ENCODE data around the gene KCNQ1. TPM values are rescaled to one million over a fixed set of nuclear protein-coding genes. Genes with fewer than 3 reads are reported as not detected.

The KCNQ1 gene
- total RNA-seq, 1 experiment from 2014 or later = 9.2 TPM

- Mint-ChIP-seq H3K9me3 (ENCODE audit: low read depth, unreplicated experiment) (no peaks in the 10 kb centered on the region), H3K27me3 (ENCODE audit: unreplicated experiment) (no peaks in the 10 kb centered on the region), H3K4me1 (ENCODE audit: low read depth, unreplicated experiment) (peaks cover 9% of the 10 kb centered on the region), H3K36me3 (ENCODE audit: insufficient read depth, unreplicated experiment) (no peaks in the 10 kb centered on the region), H3K27ac (ENCODE audit: unreplicated experiment) (no peak overlapping the region), H3K4me3 (ENCODE audit: low read depth, unreplicated experiment) (no peak overlapping the region)
- CTCF ChIA-PET = no interaction called here
- no TSS peak for BruUV-seq (replicated peaks)
- intact Hi-C loops (cut with micrococcal nuclease; ENCODE audit: unreplicated experiment) = no loop called here
- DNase-seq = no peak
- TF ChIP-seq CTCF (IDR thresholded peaks at IDR 0.05; ENCODE audit: unreplicated experiment) = no peak
Observed at GRCh38 chr11:2687782-2688191, 243.0 kb downstream of the KCNQ1 start.

GRCh38 chr11:2688381-2689231 is 243.8 kb downstream of the KCNQ1 start:
- CTCF ChIA-PET = no interaction called here

GRCh38 chr11:2689651-2690575 is 245.1 kb downstream of the KCNQ1 start:
- Mint-ChIP-seq H3K27me3 (ENCODE audit: unreplicated experiment) (no peaks in the 10 kb centered on the region), H3K27ac (ENCODE audit: unreplicated experiment) (no peak overlapping the region), H3K36me3 (ENCODE audit: insufficient read depth, unreplicated experiment) (no peaks in the 10 kb centered on the region), H3K4me1 (ENCODE audit: low read depth, unreplicated experiment) (no peaks in the 10 kb centered on the region), H3K4me3 (ENCODE audit: low read depth, unreplicated experiment) (no peak overlapping the region), H3K9me3 (ENCODE audit: low read depth, unreplicated experiment) (no peaks in the 10 kb centered on the region)
- intact Hi-C loops (cut with micrococcal nuclease; ENCODE audit: unreplicated experiment) = loop anchor here (10.0 kb wide), 1 partner anchor 155 kb away; no protein-coding TSS in a partner anchor
- no peak for TF ChIP-seq CTCF (IDR thresholded peaks at IDR 0.05; ENCODE audit: unreplicated experiment)
- CTCF ChIA-PET = no interaction called here
- no peak for DNase-seq
- BruUV-seq (replicated peaks) = no TSS peak

More at GRCh38 chr11:2688381-2689231, 243.8 kb downstream of the KCNQ1 start:
- TF ChIP-seq CTCF (IDR thresholded peaks at IDR 0.05; ENCODE audit: unreplicated experiment) = no peak
- H3K4me1 Mint-ChIP-seq (ENCODE audit: low read depth, unreplicated experiment) = peaks cover 7% of the 10 kb centered on the region
- no TSS peak for BruUV-seq (replicated peaks)
- H3K36me3 Mint-ChIP-seq (ENCODE audit: insufficient read depth, unreplicated experiment) = no peaks in the 10 kb centered on the region
- no peaks in the 10 kb centered on the region for H3K9me3 Mint-ChIP-seq (ENCODE audit: low read depth, unreplicated experiment)
- intact Hi-C loops (cut with micrococcal nuclease; ENCODE audit: unreplicated experiment) = no loop called here
- no peak for DNase-seq
- H3K27me3 Mint-ChIP-seq (ENCODE audit: unreplicated experiment) = no peaks in the 10 kb centered on the region
- no peak overlapping the region for H3K27ac Mint-ChIP-seq (ENCODE audit: unreplicated experiment)
- no peak overlapping the region for H3K4me3 Mint-ChIP-seq (ENCODE audit: low read depth, unreplicated experiment)

- H3K36me3 Mint-ChIP-seq (ENCODE audit: insufficient read depth, unreplicated experiment) = no peaks in the 10 kb centered on the region
- no peaks in the 10 kb centered on the region for H3K9me3 Mint-ChIP-seq (ENCODE audit: low read depth, unreplicated experiment)
- CTCF ChIA-PET = no interaction called here
- H3K4me3 Mint-ChIP-seq (ENCODE audit: low read depth, unreplicated experiment) = no peak overlapping the region
- H3K27ac Mint-ChIP-seq (ENCODE audit: unreplicated experiment) = no peak overlapping the region
- no TSS peak for BruUV-seq (replicated peaks)
- intact Hi-C loops (cut with micrococcal nuclease; ENCODE audit: unreplicated experiment) = loop anchor here (10.0 kb wide), 1 partner anchor 156 kb away; no protein-coding TSS in a partner anchor
- DNase-seq = no peak
- H3K27me3 Mint-ChIP-seq (ENCODE audit: unreplicated experiment) = no peaks in the 10 kb centered on the region
- TF ChIP-seq CTCF (IDR thresholded peaks at IDR 0.05; ENCODE audit: unreplicated experiment) = no peak
- H3K4me1 Mint-ChIP-seq (ENCODE audit: low read depth, unreplicated experiment) = no peaks in the 10 kb centered on the region
Observed at GRCh38 chr11:2690596-2691354, 246.0 kb downstream of the KCNQ1 start.

Data from Calu3 (cell line).